HepG2 (cell line): ENCODE data around the gene HSPA1L. TPM values are rescaled to one million over a fixed set of nuclear protein-coding genes. Genes with fewer than 3 reads are reported as not detected.

Source experiments
- ARID5B ChIP-seq: IDR thresholded peaks from 2 replicates; pipeline ENCODE4 v1.4.0; 2020; ENCODE audit warnings: mild to moderate bottlenecking, missing genetic modification reagents
- DR1 ChIP-seq: sonication (generic); formaldehyde crosslinking; IDR thresholded peaks from 2 replicates; pipeline ENCODE4 v1.8.0; 2021; ENCODE audit warnings: mild to moderate bottlenecking, missing genetic modification reagents, inconsistent platforms
- HINFP ChIP-seq: sonication (generic); formaldehyde crosslinking; IDR thresholded peaks from 2 replicates; pipeline ENCODE4 v1.4.0; 2020; ENCODE audit warnings: low read depth, mild to moderate bottlenecking, missing genetic modification reagents
- KDM5A ChIP-seq: fragments of 200-600 bp; sonication (generic); IDR thresholded peaks from 2 replicates; pipeline ENCODE4 v1.7.0; 2018; ENCODE audit warnings: antibody characterized with exemption, mild to moderate bottlenecking, low read length, borderline replicate concordance
- KDM5B ChIP-seq: sonication (generic); formaldehyde crosslinking; IDR thresholded peaks from 2 replicates; pipeline ENCODE4 v1.4.0; 2020; ENCODE audit warnings: missing genetic modification reagents, mild to moderate bottlenecking, borderline replicate concordance
- MAF1 ChIP-seq: sonication (generic); formaldehyde crosslinking; IDR thresholded peaks from 2 replicates; pipeline ENCODE4 v1.5.0; 2020; ENCODE audit warnings: missing genetic modification reagents, borderline replicate concordance
- MIER2 ChIP-seq: IDR thresholded peaks from 2 replicates; pipeline ENCODE4 v1.6.1; 2016; ENCODE audit warnings: missing biosample characterization, missing genetic modification reagents
- NRL ChIP-seq: sonication (generic); formaldehyde crosslinking; IDR thresholded peaks from 2 replicates; pipeline ENCODE4 v1.5.0; 2020; ENCODE audit warnings: missing genetic modification reagents, mild to moderate bottlenecking, moderate library complexity, borderline replicate concordance
- PHF5A ChIP-seq: IDR thresholded peaks from one replicate; pipeline ENCODE4 v1.6.1; 2018; ENCODE audit warnings: low read depth, missing genetic modification reagents; ENCODE audit not compliant: unreplicated experiment
- SALL1 ChIP-seq: sonication (generic); formaldehyde crosslinking; IDR thresholded peaks from 2 replicates; pipeline ENCODE4 v1.8.0; 2022; ENCODE audit warnings: mild to moderate bottlenecking, missing genetic modification reagents
- SMAD3 ChIP-seq: sonication (generic); formaldehyde crosslinking; IDR thresholded peaks from 2 replicates; pipeline ENCODE4 v1.4.0; 2020; ENCODE audit warnings: missing genetic modification reagents
- SMYD3 ChIP-seq: sonication (generic); formaldehyde crosslinking; IDR thresholded peaks from 2 replicates; pipeline ENCODE4 v1.8.1; 2023; ENCODE audit warnings: mild to moderate bottlenecking, missing genetic modification reagents
- SNAPC5 ChIP-seq: sonication (generic); formaldehyde crosslinking; IDR thresholded peaks from 2 replicates; pipeline ENCODE4 v1.8.1; 2023; ENCODE audit warnings: mild to moderate bottlenecking, missing genetic modification reagents, borderline replicate concordance
- SPEN ChIP-seq: sonication (generic); formaldehyde crosslinking; IDR thresholded peaks from 2 replicates; pipeline ENCODE4 v1.5.1; 2020; ENCODE audit warnings: low read depth, mild to moderate bottlenecking, missing genetic modification reagents
- WIZ ChIP-seq: sonication (generic); formaldehyde crosslinking; IDR thresholded peaks from 2 replicates; pipeline ENCODE4 v1.5.1; 2020; ENCODE audit warnings: mild to moderate bottlenecking, missing genetic modification reagents
- ZMAT3 ChIP-seq: sonication (generic); formaldehyde crosslinking; conservative IDR thresholded peaks from 2 replicates; pipeline ENCODE4 v1.7.0; 2021; ENCODE audit warnings: missing genetic modification reagents
- ZNF432 ChIP-seq: sonication (generic); formaldehyde crosslinking; IDR thresholded peaks from 2 replicates; pipeline ENCODE4 v1.5.0; 2020; ENCODE audit warnings: missing genetic modification reagents, mild to moderate bottlenecking, borderline replicate concordance
- ZNF44 ChIP-seq: sonication (generic); formaldehyde crosslinking; IDR thresholded peaks from 2 replicates; pipeline ENCODE4 v1.5.1; 2020; ENCODE audit warnings: mild to moderate bottlenecking, missing genetic modification reagents
- ZNF574 ChIP-seq: sonication (generic); formaldehyde crosslinking; IDR thresholded peaks from 2 replicates; pipeline ENCODE4 v1.4.0; 2020; ENCODE audit warnings: missing genetic modification reagents
- ZNF775 ChIP-seq: sonication (generic); formaldehyde crosslinking; IDR thresholded peaks from 2 replicates; pipeline ENCODE4 v1.4.0; 2020; ENCODE audit warnings: missing genetic modification reagents, mild to moderate bottlenecking, moderate library complexity, borderline replicate concordance
- polyA plus RNA-seq, 8 experiments: library from polyadenylated mRNA; depleted of rRNA in 3 of 8; stranded (reverse) in 7 of 8; unstranded in 1 of 8; fragments of >200 nt; fragmentation: Illumina TruSeq in 4 of 8; extraction: Trizol in 4 of 8; gene quantifications; 2 replicates each; pipeline versions ENCODE4 v1.2.1 to v1.2.3, GENCODE V29; 2011 to 2016; ENCODE audit warnings: low read depth in 4 of 8, missing spikeins in 1 of 8, mixed read lengths in 1 of 8; ENCODE audit not compliant: insufficient read depth in 1 of 8
- total RNA-seq, 5 experiments: library from RNA; depleted of rRNA; stranded (reverse); fragments of >200 nt; fragmentation: Illumina TruSeq; extraction: Trizol; gene quantifications; 2 replicates each; pipeline ENCODE4 v1.2.3, GENCODE V29; 2016; ENCODE audit warnings: low read depth in 1 of 5

Gene HSPA1L
- total and polyA plus RNA-seq, 2 of the 13 experiments (the other 11 are each of a cell fraction or from before 2014, with no cell fraction given): 0.55 to 1.0 TPM

GRCh38 chr6:31834367-31835250 is 19.5 kb upstream of the HSPA1L start (continued):
- TF ChIP-seq KDM5B (peak; percentile 79; the same call in 1 of the 2 replicates), MIER2 (CRISPR knock-in tag) (no peak; the same call in 1 of the 2 replicates), SMYD3 (peak; percentile 84; the same call in 1 of the 2 replicates), WIZ (0 out of 2 replicates have a peak, but pooled peaks have one; percentile 74), SMAD3 (0 out of 2 replicates have a peak, but pooled peaks have one; percentile 58), SALL1 (CRISPR knock-in tag) (peak; percentile 63; the same call in 1 of the 2 replicates), ZNF775 (CRISPR knock-in tag) (peak; percentile 48; the same call in 1 of the 2 replicates), ZNF574 (CRISPR knock-in tag) (peak; percentile 87), KDM5A (peak; percentile 85), DR1 (CRISPR knock-in tag) (peak; percentile 100), ARID5B (CRISPR knock-in tag) (no peak), SNAPC5 (CRISPR knock-in tag) (peak; percentile 48; the same call in 1 of the 2 replicates), PHF5A (CRISPR knock-in tag) (no peak), MAF1 (CRISPR knock-in tag) (peak; percentile 97), ZNF432 (CRISPR knock-in tag) (no peak), NRL (CRISPR knock-in tag) (peak; percentile 76; the same call in 1 of the 2 replicates), ZNF44 (CRISPR knock-in tag) (no peak), HINFP (CRISPR knock-in tag) (peak; percentile 24; the same call in 1 of the 2 replicates), ZMAT3 (0 out of 2 replicates have a peak, but pooled peaks have one; percentile 61), SPEN (CRISPR knock-in tag) (peak; percentile 95)
